Panc1 (cell line): ENCODE results near the gene OR51F1.

ENCODE experiments used
- POLR2AphosphoS5 ChIP-seq: IDR thresholded peaks from 2 replicates; pipeline ENCODE4 v1.6.1; 2012; ENCODE audit warnings: mild to moderate bottlenecking, low read depth, low read length, moderate library complexity
- TF ChIP-seq, protein P1 (sequence below), 2 experiments: IDR thresholded peaks; 2 replicates each; pipeline ENCODE4 v1.6.1; 2011 to 2012; ENCODE audit warnings: low read depth in 2 of 2, control low read depth in 1 of 2, low read length in 1 of 2, mild to moderate bottlenecking in 1 of 2, moderate library complexity in 1 of 2; ENCODE audit not compliant: insufficient read depth in 1 of 2

DNA sequence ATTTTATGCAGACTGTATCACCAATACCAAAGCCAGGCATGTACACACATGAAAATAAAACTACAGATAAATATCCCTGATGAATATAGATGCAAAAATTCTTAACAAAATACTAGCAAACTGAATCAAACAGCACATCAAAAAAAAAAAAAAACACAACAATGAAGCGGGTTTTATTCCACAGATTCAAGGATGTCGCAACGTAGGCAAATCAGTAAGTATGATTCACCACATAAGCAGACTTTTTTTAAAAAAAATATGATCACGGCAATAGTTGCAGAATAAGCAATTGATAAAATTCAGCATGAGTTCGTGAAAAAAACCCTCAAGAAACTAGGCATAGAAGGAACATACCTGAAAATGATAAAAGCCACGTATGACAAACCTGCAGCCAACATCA, 21.3 kb downstream of the OR51F1 start:
- no peak for TF ChIP-seq POLR2AphosphoS5
- TF ChIP-seq, protein P1, sequence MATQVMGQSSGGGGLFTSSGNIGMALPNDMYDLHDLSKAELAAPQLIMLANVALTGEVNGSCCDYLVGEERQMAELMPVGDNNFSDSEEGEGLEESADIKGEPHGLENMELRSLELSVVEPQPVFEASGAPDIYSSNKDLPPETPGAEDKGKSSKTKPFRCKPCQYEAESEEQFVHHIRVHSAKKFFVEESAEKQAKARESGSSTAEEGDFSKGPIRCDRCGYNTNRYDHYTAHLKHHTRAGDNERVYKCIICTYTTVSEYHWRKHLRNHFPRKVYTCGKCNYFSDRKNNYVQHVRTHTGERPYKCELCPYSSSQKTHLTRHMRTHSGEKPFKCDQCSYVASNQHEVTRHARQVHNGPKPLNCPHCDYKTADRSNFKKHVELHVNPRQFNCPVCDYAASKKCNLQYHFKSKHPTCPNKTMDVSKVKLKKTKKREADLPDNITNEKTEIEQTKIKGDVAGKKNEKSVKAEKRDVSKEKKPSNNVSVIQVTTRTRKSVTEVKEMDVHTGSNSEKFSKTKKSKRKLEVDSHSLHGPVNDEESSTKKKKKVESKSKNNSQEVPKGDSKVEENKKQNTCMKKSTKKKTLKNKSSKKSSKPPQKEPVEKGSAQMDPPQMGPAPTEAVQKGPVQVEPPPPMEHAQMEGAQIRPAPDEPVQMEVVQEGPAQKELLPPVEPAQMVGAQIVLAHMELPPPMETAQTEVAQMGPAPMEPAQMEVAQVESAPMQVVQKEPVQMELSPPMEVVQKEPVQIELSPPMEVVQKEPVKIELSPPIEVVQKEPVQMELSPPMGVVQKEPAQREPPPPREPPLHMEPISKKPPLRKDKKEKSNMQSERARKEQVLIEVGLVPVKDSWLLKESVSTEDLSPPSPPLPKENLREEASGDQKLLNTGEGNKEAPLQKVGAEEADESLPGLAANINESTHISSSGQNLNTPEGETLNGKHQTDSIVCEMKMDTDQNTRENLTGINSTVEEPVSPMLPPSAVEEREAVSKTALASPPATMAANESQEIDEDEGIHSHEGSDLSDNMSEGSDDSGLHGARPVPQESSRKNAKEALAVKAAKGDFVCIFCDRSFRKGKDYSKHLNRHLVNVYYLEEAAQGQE (IDR thresholded peaks at IDR 0.05; ENCODE audit: insufficient read depth in 1 of 2, low read depth in 2 of 2, low read length in 1 of 2) = no peak
